DMS153 treated with DMSO at 0.1 percent for 48 hours (cell line): ENCODE measurements around the gene LMCD1.

Source experiments
- DNase-seq: peaks from one replicate; lab custom pipeline; 2025; ENCODE audit not compliant: unreplicated experiment; lab: John Stamatoyannopoulos, UW

LMCD1 gene

DNA sequence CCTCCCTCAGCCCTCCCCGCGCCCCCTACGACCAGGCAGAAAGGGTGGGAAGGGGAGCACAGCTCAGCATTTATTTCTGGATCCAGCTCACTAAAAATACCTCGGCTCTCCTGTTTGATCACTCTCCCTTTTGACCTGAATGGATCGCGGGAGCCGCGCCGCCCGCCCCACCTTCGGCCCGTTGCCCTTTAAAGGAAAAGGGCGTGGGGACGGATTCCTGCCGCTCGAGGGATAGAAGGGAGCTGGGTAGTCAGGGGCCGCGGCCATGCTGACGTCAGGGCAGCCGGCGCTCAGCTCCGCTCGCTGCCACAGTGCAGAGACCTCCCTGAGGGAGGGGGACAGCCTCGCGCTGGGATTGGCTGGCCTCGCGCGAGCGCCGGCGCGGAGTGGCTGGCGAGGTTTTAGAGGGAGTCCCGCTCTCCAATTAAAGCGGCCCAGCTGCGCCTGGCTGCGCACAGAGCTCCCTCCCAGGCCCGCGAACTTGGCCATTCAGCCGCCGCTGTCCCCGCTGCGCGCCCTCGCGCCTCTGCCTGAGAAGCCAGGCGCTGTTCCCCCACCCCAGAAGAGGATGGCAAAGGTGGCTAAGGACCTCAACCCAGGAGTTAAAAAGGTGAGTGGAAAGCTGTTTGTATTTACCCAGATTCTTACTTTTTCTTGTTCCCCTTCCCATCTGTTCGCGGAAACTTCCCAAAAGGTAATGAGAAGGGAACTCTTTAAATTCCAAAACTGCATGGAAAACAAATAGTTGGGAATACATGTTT lies at the start of gene LMCD1:
TSS of gene LMCD1 (plus strand) at position 453 of the 761 bp plus-strand sequence. CDS start at position 569, 116 bp downstream.
- DNase-seq, result peak; percentile 82

DNA sequence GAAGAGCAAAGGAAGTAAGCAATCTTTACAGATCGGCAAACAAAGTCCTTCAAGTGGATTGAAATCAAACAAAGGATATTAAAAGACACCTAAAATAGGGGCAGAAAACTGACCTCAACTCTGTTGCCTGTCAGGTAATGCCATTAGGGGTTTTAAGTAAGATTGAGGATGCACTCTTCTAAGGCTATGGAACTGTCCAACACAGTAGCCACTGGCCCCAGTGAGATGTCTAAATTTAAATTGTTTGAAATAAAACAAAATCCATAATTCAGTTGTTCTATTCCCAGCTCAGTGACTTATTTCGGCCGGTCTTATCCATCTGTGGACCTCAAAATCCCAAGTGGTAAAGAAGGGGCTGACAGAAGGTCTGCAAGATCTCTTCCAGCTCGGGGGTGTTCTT lies 49.5 kb upstream of the LMCD1 start:
- DNase-seq, result no peak

DNA sequence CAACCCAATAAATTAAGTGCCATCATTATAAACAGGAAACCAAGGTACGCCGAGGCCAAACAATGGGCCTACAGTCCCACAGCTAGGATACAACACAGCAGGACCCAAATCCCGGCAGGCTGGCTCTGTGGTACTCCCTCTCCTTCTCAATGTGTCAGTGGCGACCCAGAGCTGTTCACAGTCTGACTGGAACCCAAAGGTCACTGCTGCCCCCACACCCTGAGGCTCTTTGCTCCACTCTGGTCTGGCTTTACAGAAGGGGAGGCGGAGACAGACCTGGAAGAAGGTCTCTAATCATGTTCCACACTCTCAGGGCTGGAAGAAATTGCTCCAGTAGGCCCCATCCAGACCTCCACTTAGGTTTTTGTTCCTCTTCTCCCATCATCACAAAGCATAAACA lies 48.5 kb upstream of the LMCD1 start:
- no peak for DNase-seq

DNA sequence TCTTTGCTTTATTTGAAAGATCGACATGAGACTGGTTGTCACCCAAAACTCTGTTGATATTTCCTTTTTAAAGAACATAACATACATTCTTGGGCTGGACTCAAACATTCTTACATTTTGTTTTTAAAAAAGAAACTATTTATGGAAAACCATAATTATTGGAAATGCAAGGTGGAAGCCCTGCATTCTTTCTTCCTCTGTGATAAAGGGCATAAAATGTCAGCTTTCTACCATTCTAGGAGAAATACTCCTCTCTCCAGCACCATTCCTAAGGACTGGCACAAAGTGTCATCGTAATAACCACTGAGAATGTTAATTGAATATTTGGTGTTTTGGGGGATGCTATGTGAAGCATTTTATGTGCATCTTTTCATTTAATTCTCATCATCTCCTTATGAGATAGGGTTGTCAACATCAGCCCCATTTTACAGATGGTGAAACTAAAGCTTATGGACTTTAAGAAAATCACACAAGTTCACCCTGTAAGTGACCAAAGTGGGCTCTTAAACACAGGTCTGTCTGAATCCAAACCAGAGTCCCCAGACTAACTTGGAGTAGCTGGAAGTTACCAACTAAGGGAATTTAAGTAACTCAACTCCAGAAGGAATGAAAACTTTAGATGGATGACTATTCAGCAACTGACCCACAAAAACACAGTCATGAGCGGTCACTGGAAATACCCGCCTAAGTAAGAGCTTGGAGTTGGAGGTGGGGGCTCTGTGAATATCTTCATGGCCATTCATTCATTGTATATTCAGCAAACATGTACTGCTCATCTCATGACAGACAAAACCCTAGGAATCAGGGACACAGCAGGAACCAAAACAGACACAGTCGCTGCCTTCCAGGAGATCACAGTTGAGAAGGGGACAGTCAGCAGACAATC lies 45.9 kb upstream of the LMCD1 start:
- no peak for DNase-seq

DNA sequence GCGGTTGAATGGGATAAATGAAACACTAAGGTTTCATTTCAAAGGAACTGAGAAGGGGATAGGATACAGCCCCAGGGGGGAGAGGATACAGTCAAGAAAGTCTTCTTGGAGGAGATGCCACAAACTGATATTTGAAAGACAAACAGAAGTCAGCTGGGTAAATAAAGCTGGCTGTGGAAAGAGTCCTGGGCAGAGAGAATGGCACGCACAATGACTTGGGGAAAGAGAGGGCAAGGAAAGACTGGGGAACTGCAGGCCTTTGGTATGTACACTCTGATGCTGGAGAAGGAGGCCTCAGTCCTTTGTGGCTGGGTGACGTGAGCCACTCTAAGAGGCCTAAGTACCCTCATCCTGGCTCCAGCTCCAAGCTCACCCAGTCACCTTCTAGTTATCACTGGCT lies 45.2 kb upstream of the LMCD1 start:
- DNase-seq, result no peak

DNA sequence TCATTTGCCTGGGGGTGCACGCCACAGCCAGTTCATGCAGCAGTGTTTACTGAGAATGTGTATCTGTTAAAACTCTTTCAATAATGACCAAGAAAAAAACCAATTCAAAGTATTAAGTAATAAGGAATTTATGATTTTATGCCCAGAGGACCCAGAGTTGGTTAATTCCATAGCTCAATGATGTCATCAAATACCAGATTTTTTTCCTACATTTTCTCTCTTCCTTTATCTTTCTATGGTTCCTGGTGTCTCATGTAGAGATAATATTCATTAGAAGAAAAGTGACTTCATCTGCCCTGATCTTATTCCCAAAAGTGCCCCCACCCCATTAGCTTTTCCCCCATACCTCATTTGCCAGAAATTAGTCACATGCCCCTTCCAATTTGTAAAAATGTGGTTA lies 44.6 kb upstream of the LMCD1 start:
- no peak for DNase-seq

DNA sequence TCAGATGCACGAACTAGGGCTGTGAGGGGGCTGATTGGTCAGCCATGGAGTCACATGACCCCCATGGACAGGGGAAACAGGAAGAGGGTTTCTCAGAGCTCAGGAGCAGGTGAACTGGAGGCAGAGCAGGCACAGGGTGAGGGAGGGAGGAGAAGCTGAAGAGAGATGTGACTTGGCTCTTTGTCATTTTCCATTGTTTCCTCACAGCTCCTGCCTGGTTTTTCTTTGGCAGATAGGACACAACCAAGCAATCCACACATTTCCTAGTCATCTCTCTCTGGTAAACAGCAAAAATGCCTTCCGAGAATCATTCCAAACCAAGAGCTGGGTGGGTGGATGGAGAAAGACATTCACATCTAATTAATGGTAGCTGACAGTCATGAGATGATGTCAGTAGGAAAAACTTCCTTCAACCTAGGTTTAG lies 43.4 kb upstream of the LMCD1 start:
- no peak for DNase-seq

DNA sequence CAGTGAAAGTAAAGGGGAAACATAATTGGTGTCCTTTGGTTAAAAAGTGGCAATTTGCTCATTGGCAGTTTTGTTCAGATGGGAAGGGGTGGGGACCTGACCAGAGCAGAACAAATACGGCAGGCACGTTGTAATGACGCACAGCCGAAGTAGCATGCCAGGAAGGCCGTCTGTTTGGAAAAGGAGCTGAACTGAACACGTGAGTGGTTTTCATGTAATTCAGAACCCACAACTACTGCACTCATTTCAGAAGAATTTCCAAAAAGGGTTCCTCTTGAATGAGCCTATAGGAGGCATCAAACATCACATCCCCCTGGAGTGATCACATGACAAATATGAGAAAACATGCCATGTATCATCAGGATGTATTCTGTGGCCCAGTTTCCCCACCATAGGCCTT lies 42.9 kb upstream of the LMCD1 start:
- no peak for DNase-seq

DNA sequence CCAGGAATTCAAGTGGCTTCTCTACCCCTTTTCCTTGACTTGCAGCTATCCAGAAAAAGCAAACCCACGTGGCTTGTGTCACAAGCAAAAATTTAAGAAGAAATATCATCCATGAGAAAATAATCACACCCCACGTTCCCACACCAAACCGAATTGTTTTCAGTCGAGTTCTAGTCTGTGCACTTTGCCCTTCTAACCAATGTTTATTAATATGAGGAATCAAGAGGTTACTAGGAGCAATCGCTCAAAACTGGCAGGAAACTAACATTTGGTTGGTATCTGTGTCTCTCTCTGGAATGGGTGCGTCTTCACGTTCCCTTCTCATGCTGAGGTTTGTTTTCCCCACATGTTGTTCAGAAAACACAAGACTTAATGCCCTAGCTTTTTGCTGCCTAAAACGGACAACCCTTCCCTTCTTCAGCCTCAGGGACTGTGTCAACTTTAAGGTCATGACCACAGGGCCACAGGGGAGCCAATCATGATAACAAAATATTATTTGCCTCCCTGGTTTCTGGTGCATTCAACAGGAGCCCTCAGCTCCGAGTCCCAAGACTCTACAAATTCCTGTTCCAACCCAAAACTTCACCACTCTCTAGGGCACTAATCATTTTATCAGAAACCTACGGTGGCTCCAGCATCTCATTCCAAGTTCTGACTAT lies 41.4 kb upstream of the LMCD1 start:
- no peak for DNase-seq

- DNase-seq, result no peak
Observed at GRCh38 chr3:8460815-8461456, 40.7 kb upstream of the LMCD1 start.

- DNase-seq, result no peak
Observed at GRCh38 chr3:8464668-8465067, 37.0 kb upstream of the LMCD1 start.

DNA sequence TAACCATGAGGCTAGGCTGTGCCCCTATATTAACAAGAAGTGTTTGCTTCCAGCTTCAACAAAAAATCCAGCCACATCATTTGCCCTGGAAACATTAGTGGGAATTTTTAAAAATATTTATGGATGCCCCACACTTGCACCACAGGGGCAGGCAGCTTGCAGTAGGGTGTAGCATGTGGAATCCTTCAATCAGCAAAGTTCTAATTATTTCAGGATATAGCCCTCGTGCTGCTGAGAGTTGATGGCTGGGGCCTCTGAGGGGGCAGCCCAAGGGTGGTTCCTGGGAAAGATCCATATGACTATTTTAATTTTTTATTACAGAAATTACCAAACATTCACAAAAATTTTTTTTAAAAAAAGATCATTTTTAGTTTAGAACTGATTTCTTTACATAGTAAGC lies 35.1 kb upstream of the LMCD1 start:
- DNase-seq, result no peak

DNA sequence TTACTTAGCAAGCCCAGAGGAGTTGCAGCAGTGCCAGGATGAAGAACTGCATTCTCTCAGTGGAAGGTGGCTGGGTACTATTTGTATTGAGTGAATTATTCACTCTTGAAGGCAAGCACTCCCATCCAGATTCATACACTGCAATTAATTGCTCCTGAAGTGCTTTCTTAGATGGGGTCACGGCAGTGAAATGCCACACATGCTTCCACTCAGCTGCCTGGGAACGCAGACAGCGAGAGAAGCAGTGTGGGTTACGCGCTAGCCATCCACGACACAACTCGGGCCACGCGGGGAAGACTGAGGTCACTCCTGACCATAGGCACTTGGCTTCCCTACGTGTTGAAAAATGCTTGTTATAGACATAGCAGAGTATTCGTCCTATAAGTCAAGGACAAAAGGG lies 30.8 kb upstream of the LMCD1 start:
- DNase-seq, result no peak

- DNase-seq, result no peak
Observed at GRCh38 chr3:8472549-8472948, 29.1 kb upstream of the LMCD1 start.

- DNase-seq, result no peak
Observed at GRCh38 chr3:8473029-8473428, 28.6 kb upstream of the LMCD1 start.

GRCh38 chr3:8473990-8474389 lies 27.6 kb upstream of the LMCD1 start:
- DNase-seq, result no peak

DNA sequence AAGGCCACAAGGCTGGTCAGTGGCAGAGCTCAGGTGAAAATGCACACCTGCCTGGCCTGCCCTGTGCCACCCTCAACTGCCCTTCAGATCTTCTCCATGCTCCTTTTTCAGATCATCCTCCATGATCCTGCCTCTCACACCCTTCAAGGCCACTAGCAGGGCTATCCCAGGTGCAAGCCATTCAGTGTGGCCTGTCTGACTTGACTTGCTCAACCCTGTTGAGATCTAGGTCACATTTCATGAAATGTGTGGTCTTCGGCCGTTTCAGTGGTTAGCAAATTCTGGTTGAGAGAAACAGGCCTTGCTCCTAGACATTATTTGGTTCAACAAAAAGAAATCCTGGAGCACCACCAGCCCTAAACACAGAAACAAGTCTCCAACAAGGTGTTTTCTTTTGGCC lies 26.6 kb upstream of the LMCD1 start:
- DNase-seq, result no peak

GRCh38 chr3:8480699-8481098 lies 20.9 kb upstream of the LMCD1 start:
- no peak for DNase-seq

DNA sequence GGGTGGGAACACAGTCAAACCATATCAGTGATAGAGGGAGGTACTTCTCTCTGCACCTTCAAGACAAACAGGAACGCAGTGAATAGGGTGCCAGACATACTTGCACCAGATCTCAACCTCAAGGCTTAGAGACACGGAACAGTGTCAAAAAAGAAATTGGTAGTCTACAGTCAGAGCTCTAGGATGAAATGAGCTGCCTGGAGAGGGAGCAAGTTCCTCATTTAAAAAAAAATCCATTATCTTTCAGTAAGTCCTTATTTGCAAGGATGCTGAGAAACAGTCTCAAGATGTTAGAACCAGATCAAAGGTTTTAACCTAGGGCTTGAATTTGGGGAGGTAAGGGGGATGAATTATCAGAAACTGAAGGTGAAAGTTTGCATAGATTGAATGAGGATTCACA lies 20.2 kb upstream of the LMCD1 start:
- DNase-seq, result no peak

DNA sequence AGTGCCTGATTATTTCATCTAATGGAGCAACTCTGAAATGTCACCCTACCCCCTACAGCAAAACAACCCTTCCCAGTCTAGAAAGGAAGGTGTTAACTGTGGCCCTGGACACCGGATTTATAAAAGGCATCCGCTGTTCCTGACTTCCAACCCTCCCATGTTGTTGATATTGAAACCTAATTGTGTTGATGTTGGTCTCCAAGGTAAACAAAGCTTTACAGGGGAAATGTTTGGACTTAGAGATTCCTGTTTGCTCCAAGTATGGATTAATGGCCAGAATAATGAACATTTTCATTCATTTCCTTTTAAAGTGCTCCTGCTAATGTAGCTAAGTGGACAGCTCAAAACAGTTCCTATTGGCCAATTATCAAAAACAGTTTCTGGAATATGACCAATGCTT lies 19.4 kb upstream of the LMCD1 start:
- no peak for DNase-seq

DNA sequence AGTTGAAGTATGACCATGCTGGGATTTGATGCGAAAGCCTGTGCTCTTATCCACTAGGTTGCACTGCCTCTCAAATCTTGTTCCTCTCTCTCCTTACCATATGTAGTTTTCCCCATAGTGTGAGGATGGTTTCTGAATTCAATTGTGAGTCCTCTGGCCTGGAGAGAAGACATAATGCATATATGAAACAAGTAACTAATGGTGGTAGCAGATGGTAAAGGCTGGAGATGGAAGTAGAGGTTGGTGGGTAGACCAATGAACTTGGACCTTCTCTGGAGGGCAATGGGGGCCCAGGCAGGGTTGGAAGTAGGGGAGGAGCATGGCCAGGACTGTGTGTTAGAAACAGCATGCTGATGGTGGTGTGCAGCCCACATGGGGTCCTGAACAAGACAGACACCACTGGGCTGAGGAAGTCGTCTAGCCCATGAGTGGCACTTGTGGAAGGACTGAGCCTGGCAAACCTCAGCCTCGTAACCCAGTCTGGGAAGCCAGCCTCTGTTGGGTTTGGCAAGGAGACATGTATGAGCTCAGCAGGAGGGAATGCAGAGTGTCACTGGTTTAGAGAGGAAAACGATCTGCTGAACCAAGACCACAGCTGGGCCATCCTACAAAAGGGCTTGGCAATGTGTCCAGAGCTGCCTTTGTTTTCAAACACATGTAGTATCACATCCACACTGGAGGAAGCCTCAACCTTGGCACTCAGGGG lies 18.5 kb upstream of the LMCD1 start:
- DNase-seq, result no peak
